Cerebellar cortex (tissue), 1 donor: ENCODE measurements around the gene STYK1.
"Not testable (repeated sequence)": the region's sequence is repeated elsewhere in the genome, so short reads cannot be mapped to it uniquely, and the experiment has no call there.

Experiments used
- DNase-seq: peaks from one replicate; pipeline ENCODE4 v3.0.0-alpha.2; 2015; ENCODE audit warnings: low spot score

The STYK1 gene

GRCh38 chr12:10688042-10688441, 14.2 kb upstream of the STYK1 start:
- no peak for DNase-seq

- DNase-seq, result no peak
These were observed 1.5 kb downstream of the STYK1 start for GRCh38 chr12:10672231-10672868.

GRCh38 chr12:10669533-10669932, 4.3 kb downstream of the STYK1 start:
- DNase-seq, result no peak

- no peak for DNase-seq
These were observed 5.3 kb downstream of the STYK1 start for GRCh38 chr12:10668526-10668925.

GRCh38 chr12:10667581-10667980, 6.3 kb downstream of the STYK1 start:
- no peak for DNase-seq

- no peak for DNase-seq
These were observed 9.4 kb downstream of the STYK1 start for GRCh38 chr12:10664499-10664898.

- no peak for DNase-seq
These were observed 10.0 kb downstream of the STYK1 start for GRCh38 chr12:10663869-10664268.

- no peak for DNase-seq
These were observed 12.5 kb downstream of the STYK1 start for GRCh38 chr12:10661338-10661737.

GRCh38 chr12:10654003-10654402, 19.8 kb downstream of the STYK1 start:
- no peak for DNase-seq

GRCh38 chr12:10652192-10652591, 21.7 kb downstream of the STYK1 start:
- DNase-seq, result no peak

GRCh38 chr12:10646576-10646975, 27.3 kb downstream of the STYK1 start:
- DNase-seq, result not testable (repeated sequence)

- no peak for DNase-seq
These were observed 27.9 kb downstream of the STYK1 start for GRCh38 chr12:10645910-10646309.

GRCh38 chr12:10641735-10642500, 31.9 kb downstream of the STYK1 start:
- no peak for DNase-seq

- DNase-seq, result no peak
These were observed 35.1 kb downstream of the STYK1 start for GRCh38 chr12:10638728-10639127.

GRCh38 chr12:10636611-10637010, 37.2 kb downstream of the STYK1 start:
- no peak for DNase-seq

GRCh38 chr12:10636124-10636523, 37.7 kb downstream of the STYK1 start:
- DNase-seq, result no peak

- no peak for DNase-seq
These were observed 38.5 kb downstream of the STYK1 start for GRCh38 chr12:10635306-10635705.

- DNase-seq, result no peak
These were observed 39.4 kb downstream of the STYK1 start for GRCh38 chr12:10634427-10634826.

GRCh38 chr12:10633541-10633940, 40.3 kb downstream of the STYK1 start:
- DNase-seq, result no peak

GRCh38 chr12:10632226-10632625, 41.6 kb downstream of the STYK1 start:
- DNase-seq, result no peak

GRCh38 chr12:10624605-10625004, 49.2 kb downstream of the STYK1 start:
- no peak for DNase-seq

- no peak for DNase-seq
These were observed 50.7 kb downstream of the STYK1 start for GRCh38 chr12:10623131-10623530.

- no peak for DNase-seq
These were observed 52.6 kb downstream of the STYK1 start for GRCh38 chr12:10621278-10621677.
